ENCODE results near the gene TRIM46. TPM values are rescaled to one million over a fixed set of nuclear protein-coding genes. Genes with fewer than 3 reads are reported as not detected.

TRIM46 gene
- total and polyA plus RNA-seq, 9 of the 15 experiments (the other 6 are each of a cell fraction or from before 2014, with no cell fraction given), result 0.05 to 0.60 (median 0.16) TPM; not detected in 3

GRCh38 chr1:155218854-155219591 lies 45.4 kb downstream of the TRIM46 start (continued):
- TF ChIP-seq PREB (CRISPR knock-in tag; IDR thresholded peaks at IDR 0.05), result no peak
- TF ChIP-seq ZNF140 (CRISPR knock-in tag; IDR thresholded peaks at IDR 0.05), result no peak
- TF ChIP-seq RFX1 (IDR thresholded peaks at IDR 0.05), result no peak
- TF ChIP-seq MXI1 (IDR thresholded peaks at IDR 0.05; ENCODE audit: low read depth, low read length), result no peak
- TF ChIP-seq ZNF263 (CRISPR knock-in tag; IDR thresholded peaks at IDR 0.05; ENCODE audit: borderline replicate concordance), result no peak
- TF ChIP-seq MLLT1 (IDR thresholded peaks at IDR 0.05), result no peak
- no peak for TF ChIP-seq TFAM (CRISPR knock-in tag; conservative IDR thresholded peaks at IDR 0.05)
- no peak for TF ChIP-seq KLF16 (IDR thresholded peaks at IDR 0.05)
- no peak for TF ChIP-seq MLX (CRISPR knock-in tag; conservative IDR thresholded peaks at IDR 0.05)
- TF ChIP-seq TAF7 (tag; IDR thresholded peaks at IDR 0.05), result no peak
- TF ChIP-seq TCFL5 (CRISPR knock-in tag; conservative IDR thresholded peaks at IDR 0.05), result no peak
- TF ChIP-seq NR2F6 (CRISPR knock-in tag; IDR thresholded peaks at IDR 0.05), result no peak
